Measurements from ENCODE around the gene BAG3. TPM values are rescaled to one million over a fixed set of nuclear protein-coding genes. Genes with fewer than 3 reads are reported as not detected.
"Not testable (repeated sequence)": the region's sequence is repeated elsewhere in the genome, so short reads cannot be mapped to it uniquely, and the experiment has no call there.

The BAG3 gene
- total RNA-seq = 59.7 TPM

GRCh38 chr10:119650692-119651513 lies at the start of gene BAG3:
BAG3 (plus strand) TSS chr10:119651380; CDS start chr10:119651676, 296 bp downstream.
- ATAC-seq = peak; percentile 88

- peak; percentile 83 for ATAC-seq
These were observed 48.7 kb upstream of the BAG3 start for GRCh38 chr10:119602241-119603095.

- no peak for ATAC-seq
These were observed 46.7 kb upstream of the BAG3 start for GRCh38 chr10:119604468-119604867.

GRCh38 chr10:119608316-119609155 lies 42.6 kb upstream of the BAG3 start:
- ATAC-seq = peak; percentile 84

GRCh38 chr10:119609516-119609915 lies 41.7 kb upstream of the BAG3 start:
- ATAC-seq = no peak

- ATAC-seq = no peak
These were observed 39.7 kb upstream of the BAG3 start for GRCh38 chr10:119611433-119611832.

GRCh38 chr10:119613741-119614140 lies 37.4 kb upstream of the BAG3 start:
- ATAC-seq = no peak

GRCh38 chr10:119614686-119615085 lies 36.5 kb upstream of the BAG3 start:
- ATAC-seq = no peak

GRCh38 chr10:119616882-119617570 lies 34.2 kb upstream of the BAG3 start:
- no peak for ATAC-seq

- no peak for ATAC-seq
These were observed 32.0 kb upstream of the BAG3 start for GRCh38 chr10:119619215-119619614.

- not testable (repeated sequence) for ATAC-seq
These were observed 31.4 kb upstream of the BAG3 start for GRCh38 chr10:119619811-119620210.

GRCh38 chr10:119620241-119621077 lies 30.7 kb upstream of the BAG3 start:
- ATAC-seq = no peak

GRCh38 chr10:119621078-119621384 lies 30.1 kb upstream of the BAG3 start:
- ATAC-seq = no peak

GRCh38 chr10:119625570-119626280 lies 25.5 kb upstream of the BAG3 start:
- no peak for ATAC-seq

GRCh38 chr10:119630300-119630699 lies 20.9 kb upstream of the BAG3 start:
- no peak for ATAC-seq

- no peak for ATAC-seq
These were observed 17.5 kb upstream of the BAG3 start for GRCh38 chr10:119633538-119634218.

- no peak for ATAC-seq
These were observed 17.0 kb upstream of the BAG3 start for GRCh38 chr10:119634219-119634544.

- no peak for ATAC-seq
These were observed 13.5 kb upstream of the BAG3 start for GRCh38 chr10:119637631-119638030.

- ATAC-seq = no peak
These were observed 12.2 kb upstream of the BAG3 start for GRCh38 chr10:119638982-119639381.

- no peak for ATAC-seq
These were observed 10.8 kb upstream of the BAG3 start for GRCh38 chr10:119640384-119640783.

Measured in esophagus mucosa (tissue), 1 donor.